ENCODE data around the gene ZBTB18.

Gene ZBTB18

GRCh38 chr1:244011271-244011670 lies 39.8 kb upstream of the ZBTB18 start:
- no peak overlapping the region for H3K4me3 ChIP-seq (replicated peaks; ENCODE audit: insufficient read depth, low read length)
- H3K27me3 ChIP-seq (ENCODE audit: insufficient read depth, poor library complexity, severe bottlenecking): no peaks in the 10 kb centered on the region
- no peak for DNase-seq (ENCODE audit: low read depth in 1 of 2, low spot score in 1 of 2)
- H3K27ac ChIP-seq (replicated peaks): no peak overlapping the region
- no peak for TF ChIP-seq REST (IDR thresholded peaks at IDR 0.05; ENCODE audit: insufficient replicate concordance, low read depth)
- TF ChIP-seq CTCF (IDR thresholded peaks at IDR 0.05; ENCODE audit: insufficient read depth, low read length): no peak
- no peak for TF ChIP-seq POLR2AphosphoS5 (IDR thresholded peaks at IDR 0.05; ENCODE audit: low read depth)
- no peak for TF ChIP-seq SPI1 (IDR thresholded peaks at IDR 0.05; ENCODE audit: borderline replicate concordance, low read depth)
- no peak for TF ChIP-seq GABPA (IDR thresholded peaks at IDR 0.05; ENCODE audit: low read depth)

DNA sequence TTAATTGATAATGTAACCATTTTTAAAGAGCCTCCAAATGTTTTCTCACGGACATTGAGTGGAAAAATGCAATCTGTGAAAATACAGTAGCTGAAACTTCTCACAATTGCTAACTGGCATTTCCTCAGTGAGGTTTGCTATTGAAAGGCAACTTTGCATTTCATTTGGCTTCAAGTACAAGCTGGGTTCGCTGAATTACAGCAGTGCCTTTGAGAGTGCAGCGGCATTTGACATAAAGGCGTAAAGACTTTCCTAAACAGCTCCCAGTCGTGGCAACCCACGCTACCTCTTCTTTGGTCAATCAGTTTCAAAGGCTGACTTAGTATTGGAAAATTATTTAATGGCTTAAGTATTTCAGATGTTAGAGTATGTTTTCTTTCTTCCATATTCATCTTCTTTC lies 39.3 kb upstream of the ZBTB18 start:
- Histone ChIP-seq H3K27ac (replicated peaks) (no peak overlapping the region), H3K4me3 (replicated peaks; ENCODE audit: insufficient read depth, low read length) (no peak overlapping the region), H3K27me3 (ENCODE audit: insufficient read depth, poor library complexity, severe bottlenecking) (no peaks in the 10 kb centered on the region)
- TF ChIP-seq SPI1 (IDR thresholded peaks at IDR 0.05; ENCODE audit: borderline replicate concordance, low read depth): no peak
- no peak for TF ChIP-seq REST (IDR thresholded peaks at IDR 0.05; ENCODE audit: insufficient replicate concordance, low read depth)
- no peak for TF ChIP-seq GABPA (IDR thresholded peaks at IDR 0.05; ENCODE audit: low read depth)
- no peak for TF ChIP-seq POLR2AphosphoS5 (IDR thresholded peaks at IDR 0.05; ENCODE audit: low read depth)
- no peak for TF ChIP-seq CTCF (IDR thresholded peaks at IDR 0.05; ENCODE audit: insufficient read depth, low read length)
- DNase-seq (ENCODE audit: low read depth in 1 of 2, low spot score in 1 of 2): no peak

DNA sequence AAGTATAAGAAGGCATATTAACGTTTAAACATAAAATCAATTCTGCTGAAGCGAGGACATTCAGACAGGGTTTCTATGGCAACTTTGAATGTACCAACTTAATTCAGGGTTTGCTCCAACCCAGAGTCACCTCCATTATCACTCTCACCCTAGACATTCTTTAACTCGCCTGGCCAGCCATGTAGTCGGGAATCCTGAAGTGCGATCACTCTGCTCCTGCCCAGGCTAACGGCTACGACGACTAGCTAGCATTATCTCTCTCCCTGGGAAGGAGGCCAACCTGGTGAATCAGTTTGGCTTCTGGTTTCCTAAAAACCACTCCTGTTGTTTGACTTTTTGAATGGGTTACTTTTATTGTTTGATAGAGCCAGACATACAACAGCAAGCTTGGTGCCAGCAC lies 38.9 kb upstream of the ZBTB18 start:
- Histone ChIP-seq H3K27me3 (ENCODE audit: insufficient read depth, poor library complexity, severe bottlenecking) (no peaks in the 10 kb centered on the region), H3K4me3 (replicated peaks; ENCODE audit: insufficient read depth, low read length) (no peak overlapping the region), H3K27ac (replicated peaks) (no peak overlapping the region)
- no peak for DNase-seq (ENCODE audit: low read depth in 1 of 2, low spot score in 1 of 2)
- no peak for TF ChIP-seq SPI1 (IDR thresholded peaks at IDR 0.05; ENCODE audit: borderline replicate concordance, low read depth)
- no peak for TF ChIP-seq CTCF (IDR thresholded peaks at IDR 0.05; ENCODE audit: insufficient read depth, low read length)
- TF ChIP-seq REST (IDR thresholded peaks at IDR 0.05; ENCODE audit: insufficient replicate concordance, low read depth): no peak
- no peak for TF ChIP-seq POLR2AphosphoS5 (IDR thresholded peaks at IDR 0.05; ENCODE audit: low read depth)
- no peak for TF ChIP-seq GABPA (IDR thresholded peaks at IDR 0.05; ENCODE audit: low read depth)
